ENCODE data around the gene SLC16A13.

Gene SLC16A13

GRCh38 chr17:7014261-7014994, 21.4 kb upstream of the SLC16A13 start:
- peak; percentile 98 for DNase-seq

- peak; percentile 79 for DNase-seq
Observed at GRCh38 chr17:7014995-7015958, 20.5 kb upstream of the SLC16A13 start.

- DNase-seq: no peak
Observed at GRCh38 chr17:7016418-7016817, 19.4 kb upstream of the SLC16A13 start.

GRCh38 chr17:7016886-7017826, 18.7 kb upstream of the SLC16A13 start:
- no peak for DNase-seq

GRCh38 chr17:7017827-7018200, 18.0 kb upstream of the SLC16A13 start:
- DNase-seq: no peak

GRCh38 chr17:7018331-7018964, 17.4 kb upstream of the SLC16A13 start:
- DNase-seq: no peak

GRCh38 chr17:7019367-7019766, 16.4 kb upstream of the SLC16A13 start:
- DNase-seq: no peak

- DNase-seq: peak; percentile 76
Observed at GRCh38 chr17:7019839-7020519, 15.8 kb upstream of the SLC16A13 start.

- no peak for DNase-seq
Observed at GRCh38 chr17:7020894-7021664, 14.7 kb upstream of the SLC16A13 start.

- peak; percentile 69 for DNase-seq
Observed at GRCh38 chr17:7021993-7022778, 13.6 kb upstream of the SLC16A13 start.

- DNase-seq: no peak
Observed at GRCh38 chr17:7022781-7023571, 12.8 kb upstream of the SLC16A13 start, which contains the start of gene BCL6B. BCL6B (plus strand) TSS chr17:7023050; CDS start chr17:7023672, 622 bp downstream.

- peak; percentile 83 for DNase-seq
Observed at GRCh38 chr17:7023576-7024401, 12.0 kb upstream of the SLC16A13 start.

GRCh38 chr17:7024402-7024785, 11.4 kb upstream of the SLC16A13 start:
- no peak for DNase-seq

- DNase-seq: no peak
Observed at GRCh38 chr17:7025245-7025644, 10.6 kb upstream of the SLC16A13 start.

GRCh38 chr17:7026471-7027115, 9.2 kb upstream of the SLC16A13 start:
- DNase-seq: no peak

GRCh38 chr17:7027335-7027734, 8.5 kb upstream of the SLC16A13 start:
- no peak for DNase-seq

- no peak for DNase-seq
Observed at GRCh38 chr17:7029096-7029495, 6.7 kb upstream of the SLC16A13 start.
